DOHH2 (cell line): Measurements from ENCODE around the gene SRGN.

ENCODE experiments used
- CTCF ChIP-seq: fragments of 200-600 bp; sonication (generic); IDR thresholded peaks from one replicate; pipeline ENCODE4 v1.5.1; 2014; ENCODE audit warnings: antibody characterized with exemption, mild to moderate bottlenecking, low read depth, low read length; ENCODE audit not compliant: poor library complexity, severe bottlenecking
- EZH2phosphoT487 ChIP-seq: fragments of 200-600 bp; sonication (generic); IDR thresholded peaks from 2 replicates; pipeline ENCODE4 v1.6.1; 2017; ENCODE audit warnings: borderline replicate concordance, mild to moderate bottlenecking, antibody characterized with exemption, low read length, moderate library complexity, mixed read lengths

GRCh38 chr10:69130251-69130650 lies 42.3 kb downstream of the SRGN start:
- TF ChIP-seq CTCF: no peak
- TF ChIP-seq EZH2phosphoT487: no peak
